Hematopoietic multipotent progenitor cell treated with erythropoietin and hydrocortisone succinate and interleukin-3 and kit ligand, for 17 days (in vitro differentiated cells): ENCODE results near the gene AOC1.

ENCODE experiments used
- DNase-seq: peaks from one replicate; pipeline ENCODE4 v3.0.0-alpha.2; 2015; ENCODE audit warnings: low spot score

Gene AOC1

DNA sequence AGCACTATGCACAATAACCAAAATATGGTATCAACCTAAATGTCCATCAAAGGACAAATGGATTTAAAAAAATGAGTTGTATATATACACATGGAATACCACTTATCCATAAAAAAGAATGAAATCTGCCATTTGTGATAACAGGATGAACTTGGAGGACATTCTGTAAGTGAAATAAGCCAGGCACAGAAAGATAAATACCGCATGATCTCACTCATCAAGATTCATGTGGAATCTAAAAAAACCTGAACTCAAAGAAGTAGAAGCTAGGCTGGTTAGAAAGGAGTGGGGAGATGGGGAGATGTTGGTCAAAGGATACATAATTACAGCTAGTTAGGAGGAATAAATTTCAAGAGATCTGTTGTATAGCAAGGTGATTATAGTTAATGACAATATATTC is 17.3 kb upstream of the AOC1 start:
- DNase-seq = no peak

DNA sequence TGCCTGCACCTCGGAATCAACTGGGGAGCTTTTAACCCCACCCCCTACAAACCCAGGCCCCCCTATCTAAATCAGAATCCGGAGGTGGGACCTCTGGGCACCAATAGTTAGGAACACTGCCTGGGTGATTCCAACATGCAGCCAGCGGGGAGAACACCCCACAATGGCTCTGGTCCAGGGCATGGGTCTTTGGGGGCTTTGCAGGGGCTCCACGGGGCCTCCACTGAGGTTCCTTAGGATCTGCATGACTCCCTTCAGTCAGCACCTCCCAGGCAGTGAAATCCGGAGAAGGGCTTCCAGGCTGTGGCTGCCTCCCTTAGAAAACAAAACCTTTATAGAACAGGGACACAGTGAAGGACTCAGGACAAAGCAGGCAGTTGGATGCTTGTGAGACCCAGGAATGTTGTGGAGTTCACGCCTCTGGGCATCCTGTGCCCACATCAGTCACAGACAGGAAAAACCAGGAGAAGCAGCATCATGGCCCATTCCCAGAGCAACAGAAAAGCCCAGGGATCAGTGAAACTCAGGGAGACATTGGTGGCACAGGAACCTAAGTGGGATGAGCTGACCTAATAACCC is 16.5 kb upstream of the AOC1 start:
- no peak for DNase-seq

DNA sequence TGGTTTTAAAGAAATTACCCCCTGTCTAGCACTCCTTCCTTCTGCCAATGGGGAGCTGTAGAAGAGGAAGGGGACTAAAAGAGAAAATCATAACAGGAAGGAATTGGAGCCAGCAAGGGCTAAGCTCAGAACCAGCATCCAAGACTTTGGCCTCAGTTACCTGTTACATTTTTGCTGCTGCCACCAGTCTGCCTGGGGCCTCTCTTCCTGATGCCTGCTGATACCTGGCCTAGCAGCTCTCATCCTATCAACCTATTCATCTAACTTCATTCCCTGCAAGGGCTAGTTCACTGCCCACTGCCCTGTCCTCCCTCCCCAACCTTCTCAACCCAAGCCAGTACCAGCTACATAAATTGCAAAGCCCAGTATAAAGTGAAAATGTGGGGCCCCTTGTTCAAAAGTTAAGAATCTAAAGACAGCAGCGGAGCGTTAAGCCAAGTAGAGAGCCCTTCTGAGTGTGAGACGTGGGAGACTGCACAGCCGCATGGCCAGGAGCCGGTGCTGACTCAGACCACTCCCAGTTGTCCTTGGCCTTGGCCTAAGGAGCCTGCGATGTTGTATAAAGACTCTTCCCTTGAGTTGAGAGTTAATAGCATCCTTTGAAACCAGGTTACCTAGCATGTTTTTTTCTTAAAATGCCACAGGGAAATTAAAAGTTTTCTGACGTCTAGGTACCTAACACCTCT is 13.2 kb upstream of the AOC1 start:
- DNase-seq = no peak

DNA sequence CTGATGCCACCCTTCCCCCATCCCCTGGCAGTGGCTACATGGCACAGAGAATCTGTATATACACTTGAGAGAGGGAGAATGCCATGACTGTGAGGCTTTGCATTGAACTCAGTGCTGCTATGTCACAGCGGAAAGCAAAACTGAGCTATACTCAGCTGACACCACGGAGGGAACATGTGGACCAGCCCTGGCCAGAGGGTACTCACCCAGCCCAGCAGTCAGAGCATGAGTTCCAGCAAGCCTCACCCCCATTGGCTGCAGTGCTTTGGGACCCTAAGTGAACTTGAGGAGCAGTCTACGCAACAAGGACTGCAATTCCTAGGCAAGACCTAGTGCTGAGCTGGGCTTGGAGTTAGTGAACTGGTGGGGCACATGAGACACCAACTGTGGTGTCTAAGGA is 10.3 kb upstream of the AOC1 start:
- DNase-seq = no peak

DNA sequence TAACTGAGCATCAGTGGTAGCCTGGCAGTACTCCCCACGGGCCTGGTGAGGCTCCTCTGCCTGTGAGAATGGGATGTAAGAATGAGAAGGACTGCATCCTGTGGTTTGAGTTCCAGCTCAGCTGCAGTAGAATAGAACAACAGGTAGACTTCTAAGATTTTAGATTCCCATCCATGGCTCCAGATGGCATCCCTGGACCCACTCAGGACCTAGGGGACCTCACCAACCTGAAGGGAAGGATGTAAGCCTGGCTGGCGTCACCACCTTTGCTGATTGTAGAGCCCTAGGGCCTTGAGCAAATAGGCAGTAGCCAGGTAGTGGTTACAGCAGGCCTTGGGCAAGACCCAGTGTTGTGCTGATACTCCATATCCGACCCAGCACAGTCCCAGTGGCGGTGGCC is 9.6 kb upstream of the AOC1 start:
- no peak for DNase-seq

DNA sequence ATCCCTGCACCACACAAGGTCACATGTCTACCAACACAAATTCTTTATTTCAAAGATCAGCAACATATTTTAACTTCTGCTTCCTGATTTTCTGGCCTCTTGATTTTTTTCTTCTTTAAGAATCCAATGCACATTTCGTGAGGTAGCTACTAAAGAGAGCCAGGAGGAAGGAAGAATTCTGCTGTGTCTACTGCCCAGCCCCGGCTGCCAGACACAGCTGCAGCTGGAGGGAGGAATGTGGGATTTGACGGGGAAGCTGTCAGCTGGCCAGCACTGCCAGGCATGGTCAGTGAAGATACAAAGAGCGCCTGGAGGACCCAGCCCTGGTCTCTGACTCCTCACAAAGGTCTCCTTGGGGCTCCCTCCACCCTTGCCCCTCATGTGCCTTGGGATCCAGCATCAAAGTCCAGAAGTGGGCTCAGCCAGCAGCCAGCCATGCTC is 6.9 kb upstream of the AOC1 start:
- DNase-seq = no peak

DNA sequence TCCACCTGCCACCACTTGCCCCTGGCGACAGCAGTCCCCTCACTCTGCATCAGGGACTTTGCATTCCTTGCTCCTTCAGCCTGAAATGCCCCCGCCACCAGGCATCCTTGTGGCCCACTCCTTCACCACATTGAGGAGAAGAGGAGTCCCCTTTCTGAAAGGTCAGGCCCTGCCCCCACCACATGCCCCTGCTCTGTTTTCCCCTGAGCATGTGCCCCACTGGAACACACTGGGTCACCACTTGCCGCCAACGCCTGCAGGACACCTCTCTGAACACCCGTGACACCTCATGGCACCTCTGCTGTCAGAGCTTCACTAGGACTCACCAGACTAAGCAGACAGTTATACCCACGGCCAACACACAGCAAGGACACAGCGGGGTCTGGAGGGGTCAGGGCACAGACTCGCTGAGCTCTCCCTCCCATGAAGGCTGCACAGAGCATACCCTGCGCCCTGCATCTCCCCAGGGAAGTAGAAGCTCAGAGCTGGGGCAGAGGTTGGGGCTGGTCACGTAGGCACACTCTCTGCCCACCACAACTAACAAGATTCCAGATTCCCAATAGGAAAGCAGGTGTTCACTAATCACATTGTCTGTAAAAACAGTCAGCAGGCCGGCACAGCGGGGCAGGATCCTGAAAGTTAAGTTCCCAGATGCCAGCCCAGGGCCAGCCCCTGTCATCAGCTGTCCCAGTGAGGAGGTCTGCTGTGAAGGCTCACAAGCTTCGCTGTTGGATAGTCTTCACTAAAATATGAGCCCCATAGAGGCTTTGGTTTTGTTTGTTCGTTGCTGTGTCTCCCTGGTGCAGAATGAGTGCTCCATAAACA is 5.8 kb upstream of the AOC1 start:
- DNase-seq = no peak

DNA sequence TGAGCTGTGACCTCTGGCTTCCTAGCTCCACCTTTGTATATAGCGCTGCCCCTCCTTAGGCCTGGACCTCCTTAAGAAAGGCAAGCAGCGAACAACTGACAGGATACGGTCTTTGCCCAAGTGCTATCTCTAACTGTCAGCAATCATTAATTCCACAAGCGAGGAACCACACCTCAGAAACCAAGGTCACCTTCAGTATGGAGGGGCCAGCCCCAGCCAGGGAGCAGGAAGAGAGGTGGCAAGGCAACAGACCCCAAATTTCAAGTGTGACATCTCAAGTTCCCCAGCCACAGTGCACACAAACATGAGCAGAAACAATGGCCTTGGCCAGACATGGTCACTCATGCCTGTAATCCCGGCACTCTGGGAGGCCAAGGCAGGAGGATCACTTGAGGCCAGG is 4.8 kb upstream of the AOC1 start:
- DNase-seq = no peak

DNA sequence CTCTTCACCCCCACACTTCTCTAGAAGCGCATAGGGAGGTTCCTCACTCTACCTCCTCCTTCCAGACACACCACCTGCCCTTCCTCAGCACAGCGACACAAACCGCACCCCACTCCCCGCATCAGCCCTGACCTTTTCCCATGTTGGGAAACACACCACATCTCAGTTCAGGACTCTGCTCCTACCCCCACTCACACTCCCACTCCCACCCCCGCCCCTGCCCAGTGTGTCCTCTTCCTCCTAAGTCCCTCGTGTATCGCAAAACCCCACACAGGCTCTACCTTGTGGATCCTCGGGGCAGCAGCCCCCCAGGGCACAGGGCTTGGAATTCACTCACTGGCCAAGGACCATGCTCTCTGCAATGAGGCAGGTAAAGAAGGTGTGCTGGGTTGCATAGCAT is 4.2 kb upstream of the AOC1 start:
- DNase-seq = no peak

DNA sequence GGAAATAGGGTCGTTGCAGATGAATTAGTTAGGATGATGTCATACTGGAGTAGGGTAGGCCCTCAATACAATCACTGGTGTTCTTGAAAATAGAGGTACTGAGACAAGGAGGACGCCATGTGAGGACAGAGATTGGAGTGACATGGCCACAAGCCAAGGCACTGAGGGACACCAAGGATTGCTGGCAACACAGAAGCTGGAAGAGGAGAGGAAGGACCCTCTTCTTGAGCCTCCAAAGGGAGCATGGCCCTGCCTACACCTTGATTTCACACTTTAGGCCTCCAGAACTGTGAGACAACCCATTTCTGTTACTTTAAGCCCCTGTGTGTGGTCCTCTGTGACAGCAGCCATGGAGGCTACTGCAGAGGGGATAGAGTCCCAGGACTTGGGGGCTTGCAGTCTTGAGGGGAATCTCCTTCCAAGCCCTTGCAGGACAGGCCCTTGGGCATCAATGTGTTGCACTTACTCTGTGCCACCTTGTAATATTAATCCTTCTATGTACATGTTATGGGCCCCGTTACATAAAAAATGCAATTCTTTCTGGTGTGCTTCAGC is 3.7 kb upstream of the AOC1 start:
- no peak for DNase-seq

DNA sequence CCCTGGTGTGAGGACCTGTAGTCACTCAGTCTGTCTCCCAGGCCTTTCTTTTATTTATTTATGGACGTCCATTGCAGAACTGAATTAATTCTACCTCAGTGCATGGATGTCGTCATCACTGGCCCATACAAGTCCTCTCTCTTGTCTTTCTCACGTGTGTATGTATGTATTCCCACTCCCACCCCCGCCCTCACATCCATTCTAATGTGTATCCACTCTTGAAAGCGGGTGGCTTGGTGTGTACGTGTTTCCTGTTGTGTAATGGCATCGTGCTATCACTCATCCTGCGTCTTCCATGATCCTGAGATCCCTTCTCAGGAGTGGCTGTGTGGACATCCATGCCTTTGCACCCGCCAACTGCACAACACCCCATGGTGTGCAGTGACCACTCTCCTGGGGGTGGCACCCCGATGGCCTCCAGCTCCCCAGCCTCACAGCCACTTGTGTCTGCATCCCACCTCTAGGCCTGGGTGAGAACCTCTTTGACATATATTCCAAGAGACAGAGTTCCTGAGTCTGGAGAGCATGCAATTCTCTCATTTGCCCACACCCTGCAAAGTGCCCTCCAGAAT is 3.0 kb upstream of the AOC1 start:
- DNase-seq = no peak

DNA sequence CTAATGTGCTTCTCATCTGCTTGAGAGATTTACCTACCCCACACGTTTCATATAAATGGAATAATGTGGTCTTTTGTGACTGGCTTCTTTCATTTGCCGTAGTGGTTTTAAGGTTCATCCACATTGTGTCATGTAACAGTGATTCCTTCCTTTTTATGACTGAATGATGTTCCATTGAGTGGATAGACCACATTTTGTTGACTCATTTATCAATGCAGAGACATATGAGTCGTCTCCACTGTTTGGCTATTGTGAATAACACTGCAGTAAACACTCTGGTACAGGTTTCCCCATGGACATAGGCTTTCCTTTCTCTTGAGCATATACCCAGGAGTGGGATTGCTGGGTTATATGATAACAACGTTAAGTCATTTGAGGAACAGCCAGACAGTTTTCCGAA is 2.0 kb upstream of the AOC1 start:
- no peak for DNase-seq

DNA sequence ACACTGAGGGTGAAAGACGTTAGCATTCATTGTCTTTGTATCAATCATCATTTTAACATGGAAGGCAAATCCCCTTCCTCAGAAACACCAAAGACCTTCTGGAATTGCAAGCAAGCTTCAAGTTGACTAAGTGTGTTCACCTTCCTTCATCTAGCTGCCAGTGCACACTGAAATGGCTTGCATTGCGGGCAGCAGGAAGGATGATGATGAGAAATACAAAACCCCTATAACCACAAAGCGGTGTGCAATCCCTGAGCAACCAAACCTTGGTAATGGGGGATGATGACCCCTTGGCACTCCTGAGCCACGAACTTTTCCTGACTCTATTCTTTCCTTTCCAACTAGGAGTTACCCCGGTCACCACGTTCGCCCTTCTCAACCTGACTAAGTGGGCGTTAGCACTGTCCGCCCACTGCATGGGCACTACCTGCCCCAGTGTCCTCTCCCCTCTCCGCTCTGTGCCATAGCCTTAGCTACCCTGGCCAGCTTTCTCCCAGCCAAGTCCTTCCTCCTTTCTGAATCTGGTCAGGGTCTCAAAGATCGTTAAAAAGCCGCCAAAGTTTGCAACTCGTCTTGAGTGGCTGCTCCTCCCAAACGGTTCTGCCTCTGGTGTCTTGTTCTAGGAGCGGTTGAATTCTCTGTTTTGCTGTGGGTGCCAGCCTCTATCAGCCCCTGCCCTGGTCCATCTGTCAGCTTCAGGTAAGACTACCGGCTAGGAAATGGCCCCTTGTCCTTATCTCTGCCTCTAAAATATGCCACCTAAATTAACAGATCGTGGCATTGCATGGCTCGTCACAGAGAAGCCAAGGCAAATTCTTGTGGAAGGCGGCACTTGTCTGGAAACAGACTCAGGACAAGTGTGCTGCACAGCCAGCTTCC is 586 bp upstream of the AOC1 start:
- no peak for DNase-seq

DNA sequence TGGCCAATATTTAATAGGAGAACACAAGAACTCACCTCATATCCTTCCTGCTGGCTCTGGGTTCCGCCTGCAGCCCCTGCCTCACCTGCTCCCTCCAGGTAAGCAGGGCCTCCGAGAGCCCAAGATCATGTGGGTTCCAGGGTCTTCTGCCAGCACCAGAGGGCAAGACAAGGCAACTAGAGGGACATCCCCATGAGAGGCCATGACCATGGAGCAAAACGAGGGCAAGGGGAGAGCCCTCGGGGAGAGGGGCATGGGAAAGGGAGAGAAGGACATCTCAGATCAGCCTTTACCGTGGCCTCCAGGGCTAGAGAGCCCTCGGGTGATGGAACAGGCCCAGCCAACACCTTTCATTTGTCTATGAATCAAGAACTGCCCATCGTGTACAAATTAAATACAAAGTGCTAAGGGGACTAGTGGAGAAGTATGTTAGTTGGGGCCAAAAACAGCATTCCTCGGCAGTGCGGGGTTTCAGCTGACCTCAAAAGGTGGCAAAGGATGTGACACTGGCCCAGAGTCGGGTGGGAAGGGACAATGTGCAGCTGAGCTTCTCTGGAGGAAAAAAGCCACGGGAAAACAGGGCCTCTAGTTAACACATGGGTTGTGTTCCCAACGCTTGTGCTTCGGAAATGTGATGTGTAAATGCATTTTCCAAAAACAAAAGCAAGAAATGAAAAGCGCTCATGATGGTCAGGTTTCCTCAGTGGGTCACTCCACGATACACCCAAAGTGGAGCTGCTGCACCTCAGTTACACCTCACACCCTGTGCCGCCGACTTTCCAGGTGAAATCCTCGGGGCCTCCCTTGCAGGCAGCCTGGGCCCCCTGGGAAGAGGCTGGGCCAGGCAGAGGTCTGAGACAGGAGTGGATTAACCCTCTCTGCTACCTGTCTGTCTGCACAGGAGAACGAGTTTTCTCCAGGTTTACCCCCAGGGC is 2.0 kb downstream of the AOC1 start:
- no peak for DNase-seq

DNA sequence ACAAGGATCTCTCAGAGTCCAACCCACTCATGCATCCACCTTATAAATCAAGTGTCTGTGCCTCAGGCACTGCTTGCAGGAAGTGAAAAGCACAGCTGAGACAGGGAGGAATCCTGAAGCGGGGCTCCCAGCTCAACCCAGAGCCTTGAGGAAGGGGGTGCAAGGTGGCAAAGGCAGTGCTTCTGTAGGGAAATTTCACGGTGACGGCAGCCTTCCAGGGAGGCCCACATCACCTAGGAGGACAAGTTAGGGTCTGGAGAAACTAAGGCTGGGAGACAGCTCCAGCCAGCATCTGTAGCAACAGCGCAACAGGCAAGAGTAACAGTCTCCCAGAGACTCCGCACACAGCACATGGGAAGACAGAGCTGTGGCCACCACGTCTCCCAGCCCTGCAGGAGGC is 2.7 kb downstream of the AOC1 start:
- no peak for DNase-seq

DNA sequence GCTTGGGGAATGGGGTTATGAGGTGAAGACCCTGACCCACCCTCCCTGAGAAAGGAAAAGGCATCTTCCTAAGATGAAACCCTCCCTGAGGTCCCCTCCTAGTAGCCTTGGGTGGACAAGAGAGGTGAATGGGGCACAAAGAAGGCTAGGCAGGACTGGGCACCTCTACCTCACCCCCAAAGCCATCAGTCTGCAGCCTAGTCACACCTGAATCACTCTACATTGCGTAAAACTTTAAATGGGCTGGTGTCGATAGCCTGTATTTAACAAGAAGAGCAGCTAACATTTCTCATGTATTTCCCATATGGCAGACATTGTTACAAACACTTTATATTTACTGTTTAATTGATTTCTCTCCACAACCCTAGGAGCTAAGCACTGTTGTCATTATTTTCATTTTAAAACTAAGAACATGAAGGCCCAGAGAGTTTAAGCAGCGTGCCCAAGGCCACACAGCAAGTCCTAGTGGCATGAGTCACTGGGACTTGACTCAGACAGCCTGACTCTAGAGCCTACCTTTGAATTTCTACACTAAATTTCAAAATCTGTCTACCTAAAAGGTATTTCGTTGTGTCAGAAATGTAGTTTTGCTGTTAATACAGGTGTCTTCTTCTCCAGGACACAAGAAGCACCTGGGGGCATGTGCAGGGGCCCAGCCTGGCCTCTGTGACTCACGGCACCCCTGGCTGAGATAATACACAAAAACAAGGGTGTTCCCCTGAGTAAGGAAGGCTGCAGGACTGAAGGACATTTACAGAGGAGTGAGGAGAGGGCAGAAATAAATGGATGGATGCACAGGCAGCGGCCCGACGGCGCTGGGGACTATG is 3.4 kb downstream of the AOC1 start:
- DNase-seq = no peak

DNA sequence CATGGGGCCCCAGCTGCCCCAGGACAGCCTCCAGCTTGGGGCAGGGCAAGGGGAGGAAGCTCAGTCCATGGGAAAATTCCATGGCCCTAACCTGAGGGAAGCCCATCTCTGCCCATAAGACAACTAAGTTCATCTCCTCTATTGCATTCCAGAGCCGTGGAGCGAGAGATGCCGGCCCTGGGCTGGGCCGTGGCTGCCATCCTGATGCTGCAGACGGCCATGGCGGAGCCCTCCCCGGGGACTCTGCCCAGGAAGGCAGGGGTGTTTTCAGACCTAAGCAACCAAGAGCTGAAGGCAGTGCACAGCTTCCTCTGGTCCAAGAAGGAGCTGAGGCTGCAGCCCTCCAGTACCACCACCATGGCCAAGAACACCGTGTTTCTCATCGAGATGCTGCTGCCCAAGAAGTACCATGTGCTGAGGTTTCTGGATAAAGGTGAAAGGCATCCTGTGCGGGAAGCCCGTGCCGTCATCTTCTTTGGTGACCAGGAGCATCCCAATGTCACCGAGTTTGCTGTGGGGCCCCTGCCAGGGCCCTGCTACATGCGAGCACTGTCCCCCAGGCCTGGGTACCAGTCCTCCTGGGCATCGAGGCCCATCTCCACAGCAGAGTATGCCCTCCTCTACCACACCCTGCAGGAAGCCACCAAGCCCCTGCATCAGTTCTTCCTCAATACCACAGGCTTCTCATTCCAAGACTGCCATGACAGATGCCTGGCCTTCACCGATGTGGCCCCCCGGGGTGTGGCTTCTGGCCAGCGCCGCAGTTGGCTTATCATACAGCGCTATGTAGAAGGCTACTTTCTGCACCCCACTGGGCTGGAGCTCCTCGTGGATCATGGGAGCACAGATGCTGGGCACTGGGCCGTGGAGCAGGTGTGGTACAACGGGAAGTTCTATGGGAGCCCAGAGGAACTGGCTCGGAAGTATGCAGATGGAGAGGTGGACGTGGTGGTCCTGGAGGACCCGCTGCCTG is 4.3 kb downstream of the AOC1 start:
- DNase-seq = no peak

DNA sequence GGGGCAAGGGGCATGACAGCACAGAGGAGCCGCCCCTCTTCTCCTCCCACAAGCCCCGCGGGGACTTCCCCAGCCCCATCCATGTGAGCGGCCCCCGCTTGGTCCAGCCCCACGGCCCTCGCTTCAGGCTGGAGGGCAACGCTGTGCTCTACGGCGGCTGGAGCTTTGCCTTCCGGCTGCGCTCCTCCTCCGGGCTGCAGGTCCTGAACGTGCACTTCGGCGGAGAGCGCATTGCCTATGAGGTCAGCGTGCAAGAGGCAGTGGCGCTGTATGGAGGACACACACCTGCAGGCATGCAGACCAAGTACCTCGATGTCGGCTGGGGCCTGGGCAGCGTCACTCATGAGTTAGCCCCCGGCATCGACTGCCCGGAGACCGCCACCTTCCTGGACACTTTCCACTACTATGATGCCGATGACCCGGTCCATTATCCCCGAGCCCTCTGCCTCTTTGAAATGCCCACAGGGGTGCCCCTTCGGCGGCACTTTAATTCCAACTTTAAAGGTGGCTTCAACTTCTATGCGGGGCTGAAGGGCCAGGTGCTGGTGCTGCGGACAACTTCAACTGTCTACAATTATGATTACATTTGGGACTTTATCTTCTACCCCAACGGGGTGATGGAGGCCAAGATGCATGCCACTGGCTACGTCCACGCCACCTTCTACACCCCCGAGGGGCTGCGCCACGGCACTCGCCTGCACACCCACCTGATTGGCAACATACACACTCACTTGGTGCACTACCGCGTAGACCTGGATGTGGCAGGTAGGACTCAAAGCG is 5.1 kb downstream of the AOC1 start:
- DNase-seq = no peak
